GM18502 (cell line): ENCODE measurements around the gene TMEM87A.
"Not testable (repeated sequence)": the region's sequence is repeated elsewhere in the genome, so short reads cannot be mapped to it uniquely, and the experiment has no call there.

ENCODE experiments used
- ATAC-seq: cut with Tn5 transposase; IDR thresholded peaks from one replicate; pipeline ENCODE4 v1.9.1; 2021; ENCODE audit warnings: mild to moderate bottlenecking; ENCODE audit not compliant: unreplicated experiment, poor library complexity

Gene TMEM87A, protein sequence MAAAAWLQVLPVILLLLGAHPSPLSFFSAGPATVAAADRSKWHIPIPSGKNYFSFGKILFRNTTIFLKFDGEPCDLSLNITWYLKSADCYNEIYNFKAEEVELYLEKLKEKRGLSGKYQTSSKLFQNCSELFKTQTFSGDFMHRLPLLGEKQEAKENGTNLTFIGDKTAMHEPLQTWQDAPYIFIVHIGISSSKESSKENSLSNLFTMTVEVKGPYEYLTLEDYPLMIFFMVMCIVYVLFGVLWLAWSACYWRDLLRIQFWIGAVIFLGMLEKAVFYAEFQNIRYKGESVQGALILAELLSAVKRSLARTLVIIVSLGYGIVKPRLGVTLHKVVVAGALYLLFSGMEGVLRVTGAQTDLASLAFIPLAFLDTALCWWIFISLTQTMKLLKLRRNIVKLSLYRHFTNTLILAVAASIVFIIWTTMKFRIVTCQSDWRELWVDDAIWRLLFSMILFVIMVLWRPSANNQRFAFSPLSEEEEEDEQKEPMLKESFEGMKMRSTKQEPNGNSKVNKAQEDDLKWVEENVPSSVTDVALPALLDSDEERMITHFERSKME

DNA sequence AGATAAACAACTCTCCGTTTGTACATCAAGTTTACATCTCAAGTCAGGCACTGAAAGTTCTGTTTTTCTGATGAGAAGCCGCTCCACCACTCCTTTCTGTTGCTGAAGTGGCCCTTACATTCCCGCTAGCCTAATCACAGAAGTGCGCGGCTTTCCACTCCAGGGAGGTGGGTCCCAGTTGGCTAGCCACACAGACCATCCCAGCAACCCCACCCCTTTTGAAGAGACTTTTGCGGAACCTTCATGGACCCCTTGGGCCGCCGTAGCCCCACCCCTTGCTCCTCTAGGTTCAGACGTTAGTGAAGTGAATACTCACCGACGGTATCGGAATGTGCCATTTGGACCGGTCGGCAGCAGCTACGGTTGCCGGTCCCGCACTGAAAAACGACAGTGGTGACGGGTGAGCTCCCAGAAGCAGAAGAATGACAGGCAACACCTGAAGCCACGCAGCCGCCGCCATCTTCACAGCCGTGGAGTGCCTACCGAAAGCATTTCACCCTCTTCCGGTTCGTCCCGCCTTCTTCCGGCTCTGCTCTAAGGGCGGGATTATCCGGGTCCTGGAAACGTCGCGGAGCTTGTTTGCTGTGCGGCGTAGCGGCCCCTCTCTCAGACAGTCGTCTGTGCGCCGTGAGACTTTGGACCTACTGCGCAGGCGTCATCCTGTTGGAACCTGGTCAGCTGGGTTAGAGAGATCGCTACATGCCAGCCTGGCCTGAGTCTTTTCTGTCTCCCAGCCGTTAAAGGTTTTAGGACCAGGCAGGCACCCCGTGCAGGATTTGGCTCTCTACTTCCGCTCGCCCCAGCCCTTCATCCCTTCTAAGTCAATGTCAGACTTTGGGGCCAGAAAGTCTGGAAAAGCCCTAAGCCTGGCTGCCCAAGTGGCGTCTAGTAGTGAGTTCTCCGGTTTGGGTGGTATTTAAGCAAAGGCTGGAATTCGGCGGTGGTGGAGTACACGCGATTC, at the start of gene TMEM87A, which contains the start of gene GANC:
TSS of gene TMEM87A (minus strand) at position 495 of the 961 bp plus-strand sequence. CDS start at position 460, 35 bp downstream.
TSS of gene GANC (plus strand) at position 263 of the 961 bp plus-strand sequence. CDS start 1,281 bp downstream, outside the sequence.
- peak; percentile 89 for ATAC-seq

GRCh38 chr15:42319206-42319605, 46.0 kb upstream of the TMEM87A start:
- no peak for ATAC-seq

DNA sequence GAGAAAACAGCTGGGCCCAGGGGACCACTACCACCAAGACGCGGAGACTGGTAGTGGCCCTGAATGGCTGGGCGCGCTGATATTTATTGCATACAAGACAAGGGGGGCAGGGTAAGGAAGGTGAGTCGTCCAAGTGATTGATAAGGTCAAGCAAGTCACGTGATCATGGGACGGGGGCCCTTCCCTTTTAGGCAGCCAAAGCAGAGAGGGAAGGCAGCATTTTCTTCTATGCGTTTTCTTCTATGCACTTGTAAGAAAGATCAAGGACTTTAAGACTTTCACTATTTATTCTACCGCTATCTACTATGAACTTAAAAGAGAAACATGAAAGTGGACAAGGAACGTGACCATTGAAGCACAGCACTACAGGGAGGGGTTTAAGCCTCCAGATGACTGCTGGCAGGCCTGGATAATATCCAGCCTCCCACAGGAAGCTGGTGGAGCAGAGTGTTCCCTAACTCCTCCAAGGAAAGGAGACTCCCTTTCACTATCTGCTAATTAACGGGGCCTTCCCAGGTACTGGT, 43.1 kb upstream of the TMEM87A start:
- ATAC-seq, result not testable (repeated sequence)

- no peak for ATAC-seq
Measured at GRCh38 chr15:42315521-42315920, 42.3 kb upstream of the TMEM87A start.

GRCh38 chr15:42314818-42315217, 41.6 kb upstream of the TMEM87A start:
- no peak for ATAC-seq

DNA sequence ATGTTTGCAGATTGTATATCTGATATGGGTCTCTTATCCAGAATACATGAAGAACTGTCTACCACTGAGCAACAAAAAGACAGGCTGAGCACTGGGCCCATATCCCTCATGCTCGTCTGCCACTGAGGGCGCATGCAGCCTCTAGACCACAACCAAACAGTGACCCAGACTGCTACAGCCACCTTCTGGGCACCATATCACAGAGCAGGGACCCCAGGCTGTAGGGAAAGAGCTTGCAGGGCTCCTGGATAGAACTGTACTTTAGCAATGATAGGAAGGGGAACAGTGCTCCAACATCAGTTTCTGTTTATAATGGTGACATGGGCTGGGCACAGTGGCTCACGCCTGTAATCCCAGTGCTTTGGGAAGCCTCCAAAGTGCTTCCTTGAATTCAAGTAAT, 40.2 kb upstream of the TMEM87A start:
- no peak for ATAC-seq

GRCh38 chr15:42306681-42307080, 33.4 kb upstream of the TMEM87A start:
- ATAC-seq, result no peak

- not testable (repeated sequence) for ATAC-seq
Measured at GRCh38 chr15:42301004-42301403, 27.8 kb upstream of the TMEM87A start.

- ATAC-seq, result no peak
Measured at GRCh38 chr15:42289166-42289565, 15.9 kb upstream of the TMEM87A start.

- ATAC-seq, result no peak
Measured at GRCh38 chr15:42287931-42288330, 14.7 kb upstream of the TMEM87A start.

DNA sequence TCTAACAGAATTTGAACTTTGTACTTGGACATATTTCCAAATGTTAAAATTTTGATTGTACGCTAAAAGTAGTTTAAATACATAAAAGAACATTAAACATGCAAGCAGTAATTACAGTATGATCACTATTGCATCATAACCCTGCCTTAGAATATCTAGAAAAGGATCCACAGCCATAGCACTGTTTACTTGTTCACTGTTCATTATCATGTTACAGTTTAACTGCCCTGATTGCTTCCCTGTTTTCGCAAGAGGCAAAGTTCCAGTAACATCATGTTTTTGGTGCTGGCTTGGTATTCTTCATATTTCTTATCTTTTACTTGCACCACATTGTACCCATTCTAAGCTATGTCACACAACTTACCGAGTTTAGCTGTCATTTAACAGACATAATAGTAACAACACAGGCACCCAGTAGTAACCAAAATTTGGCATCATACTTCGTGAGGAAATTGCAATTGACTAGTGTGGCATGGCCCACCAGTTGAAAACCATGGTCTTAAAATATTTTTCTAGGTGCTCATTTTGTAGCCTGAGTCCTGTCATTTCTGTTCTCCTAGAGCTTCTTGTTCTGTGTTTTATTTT, 13.3 kb upstream of the TMEM87A start:
- ATAC-seq, result no peak

GRCh38 chr15:42285034-42285433, 11.8 kb upstream of the TMEM87A start:
- ATAC-seq, result no peak

DNA sequence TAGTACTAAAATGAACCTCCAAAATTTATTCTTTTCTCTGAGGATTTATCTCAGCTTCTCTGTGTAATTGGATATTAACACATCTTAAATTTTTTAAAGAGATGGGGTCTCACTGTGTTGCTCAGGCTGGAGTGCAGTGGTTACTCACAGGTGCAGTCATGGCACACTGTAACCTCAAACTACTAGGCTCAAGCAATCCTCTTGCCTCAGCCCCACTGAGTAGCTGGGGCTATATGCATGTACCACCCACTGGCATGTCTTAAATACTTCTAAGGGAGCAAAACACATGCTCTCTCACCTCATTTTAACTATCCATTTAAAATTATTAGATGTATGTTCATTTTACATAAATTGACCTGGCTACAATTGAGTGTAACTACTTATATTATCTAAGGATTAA, 11.3 kb upstream of the TMEM87A start:
- no peak for ATAC-seq

DNA sequence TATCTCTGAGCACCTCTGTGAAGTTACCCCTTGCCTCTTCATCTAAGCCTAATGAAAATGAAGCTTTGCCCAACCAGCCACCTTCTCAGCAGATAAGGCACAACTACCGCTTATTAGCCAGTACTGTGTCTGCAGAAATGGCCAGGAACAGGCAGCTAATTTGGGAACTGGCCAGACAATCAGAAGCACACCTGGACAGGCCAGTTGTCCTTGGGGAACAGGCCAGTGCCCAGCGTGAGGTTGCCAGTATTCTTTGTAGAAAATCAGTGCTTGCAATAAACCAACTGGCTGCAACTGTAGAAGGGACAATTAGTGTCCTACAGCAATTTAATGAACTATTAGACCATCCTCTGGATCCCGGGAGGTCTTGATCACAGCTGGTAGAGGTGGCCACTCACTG, 10.4 kb upstream of the TMEM87A start:
- ATAC-seq, result no peak

GRCh38 chr15:42282926-42283325, 9.7 kb upstream of the TMEM87A start:
- no peak for ATAC-seq

GRCh38 chr15:42282344-42282743, 9.1 kb upstream of the TMEM87A start:
- ATAC-seq, result no peak

- no peak for ATAC-seq
Measured at GRCh38 chr15:42279234-42279723, 6.0 kb upstream of the TMEM87A start.

GRCh38 chr15:42276762-42277161, 3.5 kb upstream of the TMEM87A start:
- no peak for ATAC-seq

- ATAC-seq, result no peak
Measured at GRCh38 chr15:42275780-42276391, 2.7 kb upstream of the TMEM87A start.

DNA sequence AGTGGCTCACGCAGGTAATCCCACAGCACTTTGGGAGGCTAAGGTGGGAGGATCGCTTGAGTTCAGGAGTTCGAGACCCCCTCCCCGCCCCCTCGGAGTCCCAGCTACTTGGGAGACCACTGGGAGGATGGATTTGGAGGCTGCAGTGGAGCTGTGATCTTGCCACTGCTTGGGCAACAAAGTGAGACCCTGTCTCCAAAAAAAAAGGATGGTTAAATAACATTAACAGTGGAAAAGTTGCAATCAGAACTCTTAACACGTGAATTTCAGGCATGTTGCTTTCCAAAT, 1.4 kb upstream of the TMEM87A start:
- ATAC-seq, result no peak
